ENCODE results near the gene DVL3.
A peak's percentile ranks its signal among the peaks of the same experiment; 100 is the strongest.
"Not testable (repeated sequence)": the region's sequence is repeated elsewhere in the genome, so short reads cannot be mapped to it uniquely, and the experiment has no call there.

DVL3 gene

DNA sequence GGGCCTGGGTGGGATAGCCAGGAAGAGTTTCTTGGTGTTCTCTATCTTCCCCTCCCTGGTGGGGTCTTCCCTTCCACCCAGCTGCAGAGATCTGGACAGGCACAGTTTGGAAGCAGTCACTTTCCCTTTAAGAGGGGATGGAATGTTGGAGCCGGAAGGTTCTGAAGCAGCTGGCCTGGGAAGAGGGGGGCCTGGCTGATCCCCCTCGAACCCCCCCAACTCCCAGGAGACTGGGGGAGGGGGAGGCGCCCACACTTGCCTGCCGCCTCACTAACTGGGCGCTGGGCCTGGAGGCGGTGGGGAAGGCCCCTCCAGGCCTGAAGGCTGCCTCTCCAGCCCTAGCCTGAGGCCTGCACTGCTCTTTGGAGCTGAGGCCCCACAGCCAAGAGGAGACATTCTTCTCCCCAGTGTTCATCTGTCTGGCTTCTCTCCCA, 1.4 kb downstream of the DVL3 start:
- DNase-seq = peak in 1 of 2 experiments; percentile 47

DNA sequence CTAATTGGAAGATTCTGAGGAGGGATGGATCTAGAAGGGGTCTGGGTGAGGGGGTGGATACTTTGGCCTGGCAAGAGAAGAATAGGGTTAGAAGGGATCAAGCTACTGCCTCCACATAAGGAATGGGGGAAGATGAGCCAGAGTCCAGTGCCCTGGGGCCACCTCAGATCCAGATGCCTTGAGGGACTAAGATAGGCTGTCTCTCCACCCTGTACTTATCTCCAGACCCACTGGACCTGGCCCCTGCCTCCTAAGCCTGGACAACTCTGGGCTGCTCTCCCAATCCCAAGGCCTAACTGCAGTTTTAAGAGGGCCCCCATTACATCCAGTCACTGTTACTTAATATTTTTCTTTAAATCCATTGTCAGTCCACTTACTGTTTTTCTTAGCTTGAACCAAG, 2.0 kb downstream of the DVL3 start:
- DNase-seq = no peak

DNA sequence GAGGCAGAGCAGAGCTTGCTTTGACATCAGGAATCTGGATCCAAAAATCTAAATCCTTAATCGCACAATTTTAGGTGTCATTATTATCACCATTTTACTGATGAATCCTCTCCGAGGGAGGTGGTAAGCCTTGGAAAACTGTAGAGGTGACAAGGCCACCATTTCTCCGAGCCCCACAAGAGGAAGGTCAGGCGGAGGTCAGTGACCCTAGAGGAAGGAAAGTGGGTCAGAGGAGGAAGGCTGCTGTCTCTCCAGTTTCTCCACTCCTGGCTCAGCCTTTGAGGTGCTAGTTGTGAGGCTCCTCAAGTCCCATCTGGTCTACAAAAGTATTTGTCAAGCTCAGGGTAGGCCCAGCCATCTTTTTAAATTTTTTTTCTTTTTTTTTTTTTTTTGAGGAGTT, 3.2 kb downstream of the DVL3 start:
- DNase-seq = no peak

DNA sequence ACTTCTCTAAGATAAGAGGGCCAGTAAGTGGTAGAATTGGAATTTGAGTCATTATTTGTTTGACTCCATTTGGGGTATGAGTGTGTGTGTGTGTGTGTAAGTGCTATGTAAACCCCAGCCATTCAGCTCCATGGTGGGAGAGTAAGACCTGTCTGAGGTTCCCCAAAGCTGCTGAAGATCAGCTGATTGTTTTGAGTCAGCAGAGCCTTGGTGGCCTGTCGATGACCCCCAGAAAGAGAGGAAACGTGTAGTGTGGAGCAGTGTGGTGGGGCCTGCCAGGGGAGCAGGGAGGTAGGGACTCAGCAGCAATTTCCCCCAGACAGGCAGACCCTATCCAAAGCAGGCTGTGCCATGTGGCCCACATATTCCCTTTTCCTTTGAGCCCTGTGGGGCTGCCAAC, 5.3 kb downstream of the DVL3 start:
- no peak for DNase-seq

DNA sequence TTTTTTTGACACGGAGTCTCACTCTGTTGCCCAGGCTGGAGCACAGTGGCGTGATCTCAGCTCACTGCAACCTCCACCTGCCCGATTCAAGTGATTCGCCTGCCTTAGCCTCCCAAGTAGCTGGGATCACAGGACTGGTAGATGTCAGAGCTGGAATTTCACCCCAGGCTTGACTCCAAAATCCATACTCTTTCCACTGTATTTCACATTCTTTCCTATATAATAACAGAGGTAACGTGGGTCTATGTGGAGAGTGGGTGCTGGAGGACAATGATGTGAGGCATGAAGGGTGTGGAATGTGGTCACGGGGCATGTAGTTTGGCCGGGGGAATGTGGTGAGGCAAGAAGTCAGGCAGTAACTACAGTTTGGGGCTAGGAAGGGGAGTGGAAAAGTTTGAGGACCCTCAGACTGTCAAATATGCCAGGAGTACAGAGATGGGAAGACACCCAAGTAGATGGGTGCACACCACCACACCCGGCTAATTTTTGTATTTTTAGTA, 7.4 kb downstream of the DVL3 start:
- not testable (repeated sequence) for DNase-seq

DNA sequence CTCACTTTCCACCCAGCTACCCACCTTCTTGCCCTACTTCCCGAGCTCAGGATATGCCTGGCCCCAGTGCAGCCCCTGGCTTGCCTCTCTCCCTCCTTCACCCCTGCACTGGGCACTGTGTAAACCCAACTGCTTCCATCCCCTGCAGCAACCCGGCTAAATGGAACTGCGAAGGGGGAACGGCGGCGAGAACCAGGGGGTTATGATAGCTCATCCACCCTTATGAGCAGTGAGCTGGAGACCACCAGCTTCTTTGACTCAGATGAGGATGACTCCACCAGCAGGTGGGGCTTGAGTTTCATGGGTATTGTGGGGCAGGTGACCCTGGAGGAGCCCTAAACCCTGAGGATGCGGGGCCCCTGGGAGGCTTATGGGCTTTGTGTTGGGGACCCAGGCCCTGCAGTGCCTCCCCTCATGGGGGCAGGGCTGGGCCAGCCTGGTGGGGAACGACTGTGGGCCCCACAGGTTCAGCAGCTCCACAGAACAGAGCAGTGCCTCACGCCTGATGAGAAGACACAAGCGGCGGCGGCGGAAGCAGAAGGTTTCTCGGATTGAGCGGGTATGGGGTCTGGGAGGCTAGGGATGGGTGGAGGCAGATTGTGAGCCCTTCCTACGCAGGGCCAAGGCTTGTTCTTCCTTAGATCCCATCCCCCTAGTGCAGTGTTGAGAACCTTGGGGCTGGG, 9.6 kb downstream of the DVL3 start:
- DNase-seq = no peak

DNA sequence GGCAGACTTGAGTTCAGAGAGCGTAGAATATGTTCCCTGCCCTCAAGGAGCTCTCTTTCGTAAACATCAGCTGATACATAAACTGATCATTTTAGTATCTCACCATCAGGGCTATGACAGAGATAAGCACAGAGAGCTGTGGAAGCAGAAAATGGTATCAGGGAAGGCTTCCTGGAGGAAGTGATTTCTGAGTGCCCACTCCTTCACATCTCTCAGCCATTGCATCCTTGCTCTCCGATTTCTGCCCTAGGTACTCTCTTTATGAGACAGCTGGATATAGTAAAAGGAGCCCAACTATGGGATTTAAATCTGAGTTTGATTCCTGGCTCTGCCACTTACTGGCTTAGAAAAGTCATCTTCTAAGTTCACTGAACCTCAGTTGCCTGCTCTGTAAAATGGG, 10.4 kb downstream of the DVL3 start:
- no peak for DNase-seq

DNA sequence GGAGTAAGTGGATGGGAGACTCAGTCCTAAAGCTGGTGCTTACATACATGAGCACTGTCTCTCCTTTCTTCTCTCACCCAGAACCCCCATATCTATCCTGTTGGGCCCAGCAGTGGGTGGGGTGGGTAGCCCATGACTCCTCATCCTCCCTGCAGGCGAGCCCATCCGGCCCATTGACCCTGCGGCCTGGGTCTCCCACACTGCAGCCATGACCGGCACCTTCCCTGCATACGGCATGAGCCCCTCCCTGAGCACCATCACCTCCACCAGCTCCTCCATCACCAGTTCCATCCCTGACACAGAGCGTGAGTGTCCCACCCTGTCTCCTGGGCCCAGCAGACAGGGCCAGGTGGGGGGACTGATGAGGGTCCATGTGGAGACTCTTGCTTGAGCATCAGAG, 11.5 kb downstream of the DVL3 start:
- DNase-seq = no peak

DNA sequence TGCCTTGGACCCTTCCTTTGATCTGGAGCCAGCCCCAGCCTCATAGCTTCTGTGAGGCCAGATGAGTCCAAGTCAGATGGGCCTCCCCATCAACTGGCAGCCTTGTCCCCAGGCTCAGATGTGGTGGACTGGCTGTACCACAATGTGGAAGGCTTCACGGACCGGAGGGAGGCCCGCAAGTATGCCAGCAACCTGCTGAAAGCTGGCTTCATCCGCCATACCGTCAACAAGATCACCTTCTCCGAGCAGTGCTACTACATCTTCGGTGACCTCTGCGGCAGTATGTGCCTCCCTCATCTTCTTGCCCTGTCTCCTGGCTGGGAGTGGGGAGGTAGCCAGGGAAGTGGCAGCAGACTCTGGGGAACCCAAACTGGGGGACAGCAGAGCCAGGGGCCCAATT, 12.6 kb downstream of the DVL3 start:
- DNase-seq = no peak

DNA sequence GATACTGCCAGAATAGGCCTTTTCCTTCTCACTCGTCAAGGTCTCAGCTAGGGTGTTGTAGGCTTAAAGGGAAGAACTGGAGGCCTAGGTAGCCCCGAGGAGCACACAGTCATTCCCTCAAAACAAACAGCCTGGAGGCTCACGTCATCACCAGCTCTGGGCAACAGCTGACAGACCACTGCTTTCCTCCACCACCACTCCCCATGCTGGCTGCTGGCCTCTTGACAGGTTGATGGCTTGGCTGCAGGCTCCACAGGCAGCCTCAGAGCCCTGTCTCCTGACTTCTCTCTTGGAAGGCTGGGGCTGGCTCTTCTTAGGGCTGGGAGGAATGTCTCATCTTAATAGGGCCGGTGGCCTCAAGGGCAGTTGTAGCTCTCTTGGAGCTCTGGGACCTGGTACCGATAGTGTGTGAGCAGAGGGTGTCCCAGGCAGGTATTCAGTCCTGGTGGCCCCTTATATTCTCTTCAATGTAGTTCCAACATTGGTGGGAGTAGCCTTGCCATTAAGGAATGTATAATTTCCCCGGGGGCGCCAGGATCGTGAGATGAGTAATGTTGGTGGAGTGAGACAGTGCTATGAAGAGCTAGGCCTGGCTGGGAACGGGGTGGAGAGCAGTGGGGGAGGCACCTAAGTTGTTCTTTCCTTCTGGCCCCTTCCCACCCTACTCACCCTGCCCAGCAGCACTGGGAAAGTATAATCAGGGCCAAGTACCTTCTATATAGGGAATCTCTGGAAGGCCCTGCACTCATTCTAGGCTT, 13.4 kb downstream of the DVL3 start:
- no peak for DNase-seq

DNA sequence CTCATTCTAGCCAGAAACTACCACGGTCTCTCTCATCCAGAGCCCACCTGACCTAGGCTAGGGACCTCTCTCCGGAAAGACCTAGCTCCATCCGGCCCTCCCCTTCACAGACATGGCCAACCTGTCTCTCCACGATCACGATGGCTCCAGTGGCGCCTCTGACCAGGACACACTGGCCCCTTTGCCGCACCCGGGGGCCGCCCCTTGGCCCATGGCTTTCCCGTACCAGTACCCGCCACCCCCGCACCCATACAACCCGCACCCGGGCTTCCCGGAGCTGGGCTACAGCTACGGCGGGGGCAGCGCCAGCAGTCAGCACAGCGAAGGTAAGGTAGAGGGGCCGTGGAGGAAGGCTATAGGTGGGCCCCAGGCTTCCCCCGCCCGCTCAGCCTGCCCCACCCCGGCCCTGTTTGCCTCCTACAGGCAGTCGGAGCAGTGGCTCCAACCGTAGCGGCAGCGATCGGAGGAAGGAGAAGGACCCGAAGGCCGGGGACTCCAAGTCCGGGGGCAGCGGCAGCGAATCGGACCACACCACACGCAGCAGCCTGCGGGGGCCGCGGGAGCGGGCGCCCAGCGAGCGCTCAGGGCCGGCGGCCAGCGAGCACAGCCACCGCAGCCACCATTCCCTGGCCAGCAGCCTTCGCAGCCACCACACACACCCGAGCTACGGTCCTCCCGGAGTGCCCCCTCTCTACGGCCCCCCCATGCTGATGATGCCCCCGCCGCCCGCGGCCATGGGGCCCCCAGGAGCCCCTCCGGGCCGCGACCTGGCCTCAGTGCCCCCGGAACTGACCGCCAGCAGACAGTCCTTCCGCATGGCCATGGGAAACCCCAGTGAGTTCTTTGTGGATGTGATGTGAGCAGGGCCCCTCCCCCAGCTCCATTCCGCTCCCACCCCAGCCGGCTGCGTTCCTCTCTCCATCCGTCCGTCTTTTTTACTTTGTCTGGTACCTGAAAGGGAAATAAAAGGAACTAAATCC, 15.0 kb downstream of the DVL3 start:
- no peak for DNase-seq

DNA sequence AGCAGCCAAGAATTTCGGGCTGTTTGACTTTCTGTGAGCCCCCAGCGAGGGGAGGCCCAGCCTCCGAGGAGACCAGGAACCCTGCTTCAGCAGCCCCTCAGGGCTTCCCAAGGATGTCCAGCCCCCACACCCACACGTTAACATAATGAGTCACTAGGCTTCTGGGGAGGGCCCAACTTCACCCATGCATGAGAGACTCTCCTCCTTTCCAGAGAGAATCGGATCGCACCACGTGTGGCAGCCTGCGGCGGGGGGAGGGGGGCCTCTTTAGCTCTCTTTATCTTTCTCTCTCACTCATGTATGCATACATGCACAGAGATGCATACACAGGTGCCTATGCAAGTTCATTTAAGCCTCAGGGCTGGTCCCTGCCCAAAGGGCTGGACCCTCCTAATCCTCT, 16.4 kb downstream of the DVL3 start:
- DNase-seq = no peak

DNA sequence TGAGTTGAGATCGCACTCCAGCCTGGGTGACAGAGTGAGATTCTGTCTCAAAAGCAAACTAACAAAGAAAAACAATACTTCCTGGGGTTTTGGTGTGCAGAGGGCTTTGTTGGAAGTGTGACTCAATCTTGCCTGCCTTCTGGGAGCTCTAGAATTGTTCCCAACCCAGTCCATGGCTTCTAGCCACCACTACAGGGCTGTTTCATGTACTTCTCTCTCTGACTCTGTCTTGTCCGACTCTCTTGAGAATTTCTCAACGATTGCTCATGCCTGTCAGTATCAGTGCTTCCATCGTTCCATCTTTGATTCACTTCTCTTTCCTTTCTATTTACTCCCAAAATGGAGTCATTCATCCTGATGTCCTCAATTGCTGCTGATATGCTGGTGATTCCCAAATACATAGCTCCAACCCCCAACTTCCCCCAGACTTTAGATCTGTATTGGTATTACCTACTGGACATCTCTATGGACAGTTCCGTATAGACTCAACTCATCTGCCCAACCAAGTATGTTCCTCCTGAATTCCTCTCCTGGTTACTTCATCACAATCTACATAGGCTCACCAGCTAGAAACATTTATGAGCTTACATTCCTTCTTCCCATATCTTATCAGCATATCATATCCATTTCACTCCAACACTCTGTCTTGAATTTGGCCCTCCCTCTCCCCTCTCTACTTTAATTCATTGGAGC, 17.6 kb downstream of the DVL3 start:
- no peak for DNase-seq

DNA sequence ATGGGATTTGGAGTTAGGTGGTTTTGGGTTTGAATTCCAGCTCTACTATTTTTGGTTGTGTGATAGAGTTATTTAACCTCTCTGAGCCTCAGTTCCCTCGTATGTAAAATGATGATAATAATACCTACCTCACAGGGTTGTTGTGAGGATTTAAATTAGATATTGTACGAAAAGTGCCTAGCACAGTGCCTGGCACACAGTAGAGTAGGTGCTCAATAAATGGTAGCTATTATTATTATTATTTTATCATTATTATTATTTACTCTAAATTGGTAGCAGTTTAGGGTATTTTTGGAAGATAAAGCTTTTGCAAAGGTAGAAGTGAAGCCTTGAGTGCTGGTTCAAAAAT, 18.2 kb downstream of the DVL3 start:
- DNase-seq = no peak

DNA sequence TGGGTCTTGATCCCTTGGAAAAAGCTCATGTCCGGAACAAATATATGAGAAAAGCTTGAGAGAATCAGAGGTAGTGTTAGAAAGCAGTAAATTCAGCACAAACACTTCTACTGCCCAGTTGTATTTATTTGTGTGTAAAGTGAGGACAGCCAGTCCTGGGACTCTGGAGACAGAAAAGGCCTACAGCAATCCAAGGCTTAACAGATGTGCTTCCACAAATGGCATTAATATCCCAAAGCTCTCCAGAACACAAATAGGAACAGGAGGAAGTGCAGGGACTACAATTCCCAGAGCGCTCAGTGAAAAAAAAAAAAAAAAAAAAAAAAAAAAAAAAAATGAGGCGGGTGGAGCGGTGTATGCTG, 19.1 kb downstream of the DVL3 start:
- no peak for DNase-seq

DNA sequence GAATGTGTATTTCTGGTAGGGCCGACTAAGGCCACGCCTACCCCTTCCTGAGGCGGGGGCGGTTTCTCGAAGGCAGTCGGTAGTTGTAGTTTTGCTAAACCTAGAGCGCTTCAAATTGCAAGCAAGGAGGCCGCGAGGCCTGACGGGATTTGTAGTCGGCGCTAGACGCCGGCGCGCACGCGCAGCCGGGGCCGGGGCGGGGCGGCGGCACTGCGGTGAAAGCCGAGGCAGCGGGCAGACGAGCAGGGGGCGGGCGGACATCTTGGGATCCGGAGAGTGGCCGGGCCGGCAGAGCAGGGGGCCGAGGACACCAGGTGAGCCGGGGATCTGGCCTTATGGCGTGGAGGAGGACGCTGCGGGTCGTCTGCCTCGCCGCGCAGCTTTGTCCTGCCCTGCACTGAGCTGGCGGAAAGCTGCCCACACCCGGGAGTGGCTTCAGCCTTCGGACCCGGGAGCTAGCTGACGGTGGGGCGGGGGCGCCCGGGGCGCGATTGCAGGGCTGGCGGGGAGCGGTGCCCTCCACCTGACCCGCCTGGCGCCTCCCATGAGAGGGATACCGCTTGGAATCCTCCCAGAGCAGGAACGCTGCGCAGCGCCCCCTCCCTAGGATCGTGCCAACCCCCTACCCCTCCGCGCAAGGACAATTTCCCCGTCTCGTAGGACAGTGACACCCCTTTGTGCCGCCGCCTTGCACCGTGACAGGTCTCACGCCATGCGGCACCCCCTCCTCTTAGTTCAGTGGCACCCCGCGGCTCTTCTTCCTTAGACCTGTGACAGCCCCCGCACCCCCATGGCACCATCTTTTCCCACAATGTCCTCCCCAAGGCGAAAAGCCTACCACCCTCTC, 19.7 kb downstream of the DVL3 start, which contains the start of gene AP2M1:
Gene AP2M1 (plus strand): TSS at position 210 of the 847 bp plus-strand sequence. CDS start 2,139 bp downstream, outside the sequence.
- peak; percentile 93 to 99 for DNase-seq

DNA sequence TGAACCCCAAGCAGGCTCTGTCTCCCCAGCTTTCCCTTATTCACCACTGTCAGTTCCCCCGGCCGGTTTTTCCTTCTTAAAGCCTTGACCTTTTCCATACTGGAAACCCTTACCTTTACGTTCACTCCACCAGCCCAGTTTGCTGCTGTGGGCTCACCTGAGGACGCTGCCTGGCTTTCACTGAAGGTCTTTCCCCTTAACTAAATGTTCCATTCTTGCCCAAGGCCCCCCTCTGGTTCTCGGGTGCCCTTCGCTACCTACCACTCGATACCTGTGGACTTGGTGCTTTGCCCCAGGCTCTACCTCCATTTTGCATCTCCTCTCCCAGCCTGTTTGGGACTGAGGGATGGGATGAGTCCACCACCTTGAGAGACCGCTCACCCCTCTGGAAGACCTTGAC, 20.3 kb downstream of the DVL3 start:
- no peak for DNase-seq

DNA sequence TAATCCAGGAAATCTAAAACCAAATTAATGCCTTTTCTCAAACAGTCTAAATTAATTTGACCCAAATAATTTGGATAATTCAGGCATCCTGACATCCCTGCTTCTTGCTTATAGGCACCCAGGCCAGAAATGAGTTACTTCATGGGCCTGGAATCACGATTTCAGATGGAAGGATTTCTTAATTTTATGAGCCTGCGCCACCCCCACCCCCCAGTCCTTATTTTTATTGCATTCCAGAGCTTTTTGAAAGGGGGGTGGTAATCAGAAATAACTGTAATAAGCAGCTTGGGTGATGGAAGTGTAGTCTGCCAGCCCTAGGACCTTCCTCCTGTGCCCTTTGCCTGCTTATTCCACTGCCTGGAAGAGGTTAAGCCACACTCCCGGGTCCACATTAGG, 20.8 kb downstream of the DVL3 start:
- DNase-seq = no peak

DNA sequence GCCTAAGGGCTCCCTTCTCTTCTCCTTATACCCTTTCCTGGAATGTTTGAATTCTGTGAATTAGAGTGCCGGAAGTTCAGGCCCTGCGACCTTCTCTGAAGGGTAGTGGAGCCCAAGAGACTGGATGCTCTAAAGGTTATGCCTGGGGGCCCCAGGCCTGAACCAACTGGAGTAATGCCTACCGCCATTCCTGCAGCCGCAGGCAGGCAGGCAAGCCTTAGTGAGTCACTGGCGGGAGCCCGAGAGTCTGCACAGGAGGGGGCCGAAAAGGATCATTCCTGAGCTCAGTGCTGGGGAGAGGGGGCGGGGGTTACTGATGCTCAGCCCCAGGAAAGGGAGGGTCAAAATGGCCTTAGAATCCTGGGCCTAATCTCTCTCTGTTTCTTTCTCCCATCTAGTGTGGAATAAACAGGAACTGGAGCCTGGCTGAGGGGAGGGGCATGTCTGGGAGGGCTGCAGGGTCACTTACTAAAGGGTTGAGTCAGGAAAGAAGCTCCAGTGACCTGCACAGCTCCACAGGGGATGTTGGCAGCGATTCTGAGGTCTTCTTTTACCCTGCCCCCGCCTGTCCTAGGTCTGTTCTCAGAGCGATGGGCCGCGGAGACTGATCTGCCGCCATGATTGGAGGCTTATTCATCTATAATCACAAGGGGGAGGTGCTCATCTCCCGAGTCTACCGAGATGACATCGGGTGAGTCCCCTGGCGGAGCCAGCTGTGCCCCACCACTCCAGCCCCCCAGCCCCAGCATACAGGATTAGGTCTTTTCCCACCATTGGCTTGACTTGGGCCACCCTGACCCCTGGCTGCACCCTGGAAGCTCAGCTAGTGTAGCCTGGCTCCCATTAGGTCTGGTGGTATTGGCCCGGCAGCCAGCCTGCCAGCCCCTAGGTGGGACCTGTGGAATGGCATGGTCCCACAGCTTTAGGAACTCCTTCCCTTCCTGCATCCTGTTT, 21.5 kb downstream of the DVL3 start:
- peak; percentile 52 to 67 for DNase-seq

DNA sequence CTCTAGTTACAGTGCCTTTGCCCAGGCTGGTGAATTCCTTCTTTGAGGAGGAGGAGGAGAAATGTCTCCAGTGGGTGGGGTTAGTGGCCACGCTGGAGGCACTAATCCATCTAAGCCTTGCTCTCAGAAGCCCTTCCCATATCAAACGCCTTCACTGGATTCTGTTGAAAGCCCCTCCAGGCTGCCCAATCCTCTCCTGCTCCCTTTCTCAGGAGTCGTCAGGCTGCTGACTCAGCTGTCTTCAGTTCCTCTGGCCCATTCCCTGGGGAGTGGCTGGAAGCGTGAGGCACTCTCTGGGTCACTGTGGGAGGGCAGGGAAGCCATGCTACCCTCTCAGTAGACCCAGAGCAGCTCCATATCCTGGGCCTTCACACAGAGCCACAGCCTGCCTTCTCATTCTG, 22.2 kb downstream of the DVL3 start:
- no peak for DNase-seq
